HL-60 (cell line): ENCODE measurements around the gene RGMB.

Experiments used
- DNase-seq, 2 experiments: peaks; one replicate each; pipeline ENCODE4 v3.0.0-alpha.2; 2010 to 2020; ENCODE audit warnings: low read depth in 1 of 2, low spot score in 1 of 2
- H3K27ac ChIP-seq: fragments of 250-450 bp; sonication (Bioruptor Pico); replicated peaks from 2 replicates; pipeline ENCODE4 v1.5.1; 2020; ENCODE audit warnings: mild to moderate bottlenecking, moderate library complexity
- H3K27me3 ChIP-seq: fragments of 250-450 bp; sonication (Bioruptor Pico); 2 replicates; pipeline ENCODE4 v1.5.1; 2021; ENCODE audit warnings: mild to moderate bottlenecking, moderate library complexity; ENCODE audit not compliant: insufficient read depth, poor library complexity, severe bottlenecking
- H3K4me3 ChIP-seq: replicated peaks from 2 replicates; pipeline ENCODE4 v1.5.1; 2011; ENCODE audit warnings: mild to moderate bottlenecking, control low read depth, low read length; ENCODE audit not compliant: insufficient read depth
- GABPA ChIP-seq: IDR thresholded peaks from 2 replicates; pipeline ENCODE4 v1.6.1; 2012; ENCODE audit warnings: low read depth
- POLR2AphosphoS5 ChIP-seq: IDR thresholded peaks from 2 replicates; pipeline ENCODE4 v1.6.1; 2012; ENCODE audit warnings: low read depth
- SPI1 ChIP-seq: IDR thresholded peaks from 2 replicates; pipeline ENCODE4 v1.6.1; 2012; ENCODE audit warnings: low read depth, mild to moderate bottlenecking, borderline replicate concordance
- long read RNA-seq: library from polyadenylated mRNA; unstranded; transcript quantifications from one replicate; pipeline ENCODE4 v2.0.0, GENCODE V29; 2020
- TF ChIP-seq, protein P1 (sequence below): IDR thresholded peaks from one replicate; pipeline ENCODE4 v1.5.1; 2011; ENCODE audit warnings: low read length, control low read depth, inconsistent platforms; ENCODE audit not compliant: insufficient read depth
- TF ChIP-seq, protein P2 (sequence below): IDR thresholded peaks from 2 replicates; pipeline ENCODE4 v1.6.1; 2012; ENCODE audit warnings: low read depth; ENCODE audit not compliant: insufficient replicate concordance

The RGMB gene
- long read RNA-seq = 0 reads

DNA sequence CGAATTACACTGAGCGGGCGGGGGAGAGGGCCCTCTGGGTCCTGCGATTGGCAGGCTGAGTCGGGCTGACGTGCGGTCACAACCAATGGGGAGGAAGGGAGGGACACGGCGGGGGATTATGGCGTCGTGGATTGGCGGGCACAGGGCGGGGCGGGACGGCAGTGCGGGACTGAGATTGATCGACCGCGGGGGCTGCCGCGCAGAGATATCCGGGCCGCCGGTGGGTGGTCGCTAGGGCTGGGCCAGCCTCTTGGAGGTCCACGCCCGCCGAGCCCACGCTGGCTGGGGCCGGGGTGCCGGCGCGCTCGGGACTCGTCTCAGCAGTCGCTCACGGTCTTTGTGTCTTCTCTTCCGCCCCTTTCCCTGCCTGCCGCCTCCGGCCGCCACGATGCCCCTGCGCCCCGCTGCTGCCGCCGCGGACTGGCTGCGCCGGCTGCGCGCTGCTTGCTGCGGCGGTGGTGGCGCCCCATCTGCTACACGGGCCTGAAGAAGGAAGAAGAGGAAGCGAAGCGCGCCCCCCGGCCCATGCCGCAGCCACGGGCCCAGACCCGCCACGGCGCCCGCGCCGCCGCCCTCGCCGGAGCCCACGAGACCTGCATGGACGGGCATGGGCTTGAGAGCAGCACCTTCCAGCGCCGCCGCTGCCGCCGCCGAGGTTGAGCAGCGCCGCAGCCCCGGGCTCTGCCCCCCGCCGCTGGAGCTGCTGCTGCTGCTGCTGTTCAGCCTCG, at the start of gene RGMB:
Gene RGMB (plus strand): TSS at position 200 of the 728 bp plus-strand sequence. CDS start 408 bp downstream, at position 608.
- H3K27me3 ChIP-seq = peaks cover 21% of the 10 kb centered on the region
- TF ChIP-seq, protein P1, sequence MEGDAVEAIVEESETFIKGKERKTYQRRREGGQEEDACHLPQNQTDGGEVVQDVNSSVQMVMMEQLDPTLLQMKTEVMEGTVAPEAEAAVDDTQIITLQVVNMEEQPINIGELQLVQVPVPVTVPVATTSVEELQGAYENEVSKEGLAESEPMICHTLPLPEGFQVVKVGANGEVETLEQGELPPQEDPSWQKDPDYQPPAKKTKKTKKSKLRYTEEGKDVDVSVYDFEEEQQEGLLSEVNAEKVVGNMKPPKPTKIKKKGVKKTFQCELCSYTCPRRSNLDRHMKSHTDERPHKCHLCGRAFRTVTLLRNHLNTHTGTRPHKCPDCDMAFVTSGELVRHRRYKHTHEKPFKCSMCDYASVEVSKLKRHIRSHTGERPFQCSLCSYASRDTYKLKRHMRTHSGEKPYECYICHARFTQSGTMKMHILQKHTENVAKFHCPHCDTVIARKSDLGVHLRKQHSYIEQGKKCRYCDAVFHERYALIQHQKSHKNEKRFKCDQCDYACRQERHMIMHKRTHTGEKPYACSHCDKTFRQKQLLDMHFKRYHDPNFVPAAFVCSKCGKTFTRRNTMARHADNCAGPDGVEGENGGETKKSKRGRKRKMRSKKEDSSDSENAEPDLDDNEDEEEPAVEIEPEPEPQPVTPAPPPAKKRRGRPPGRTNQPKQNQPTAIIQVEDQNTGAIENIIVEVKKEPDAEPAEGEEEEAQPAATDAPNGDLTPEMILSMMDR = no peak
- TF ChIP-seq POLR2AphosphoS5 (no peak), GABPA (no peak)
- TF ChIP-seq, protein P2, sequence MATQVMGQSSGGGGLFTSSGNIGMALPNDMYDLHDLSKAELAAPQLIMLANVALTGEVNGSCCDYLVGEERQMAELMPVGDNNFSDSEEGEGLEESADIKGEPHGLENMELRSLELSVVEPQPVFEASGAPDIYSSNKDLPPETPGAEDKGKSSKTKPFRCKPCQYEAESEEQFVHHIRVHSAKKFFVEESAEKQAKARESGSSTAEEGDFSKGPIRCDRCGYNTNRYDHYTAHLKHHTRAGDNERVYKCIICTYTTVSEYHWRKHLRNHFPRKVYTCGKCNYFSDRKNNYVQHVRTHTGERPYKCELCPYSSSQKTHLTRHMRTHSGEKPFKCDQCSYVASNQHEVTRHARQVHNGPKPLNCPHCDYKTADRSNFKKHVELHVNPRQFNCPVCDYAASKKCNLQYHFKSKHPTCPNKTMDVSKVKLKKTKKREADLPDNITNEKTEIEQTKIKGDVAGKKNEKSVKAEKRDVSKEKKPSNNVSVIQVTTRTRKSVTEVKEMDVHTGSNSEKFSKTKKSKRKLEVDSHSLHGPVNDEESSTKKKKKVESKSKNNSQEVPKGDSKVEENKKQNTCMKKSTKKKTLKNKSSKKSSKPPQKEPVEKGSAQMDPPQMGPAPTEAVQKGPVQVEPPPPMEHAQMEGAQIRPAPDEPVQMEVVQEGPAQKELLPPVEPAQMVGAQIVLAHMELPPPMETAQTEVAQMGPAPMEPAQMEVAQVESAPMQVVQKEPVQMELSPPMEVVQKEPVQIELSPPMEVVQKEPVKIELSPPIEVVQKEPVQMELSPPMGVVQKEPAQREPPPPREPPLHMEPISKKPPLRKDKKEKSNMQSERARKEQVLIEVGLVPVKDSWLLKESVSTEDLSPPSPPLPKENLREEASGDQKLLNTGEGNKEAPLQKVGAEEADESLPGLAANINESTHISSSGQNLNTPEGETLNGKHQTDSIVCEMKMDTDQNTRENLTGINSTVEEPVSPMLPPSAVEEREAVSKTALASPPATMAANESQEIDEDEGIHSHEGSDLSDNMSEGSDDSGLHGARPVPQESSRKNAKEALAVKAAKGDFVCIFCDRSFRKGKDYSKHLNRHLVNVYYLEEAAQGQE = no peak
- H3K4me3 ChIP-seq = peak within 1 kb of the TSS; percentile 46
- peak in 1 of 2 experiments; percentile 40 for DNase-seq
- no peak within 1 kb of the TSS for H3K27ac ChIP-seq

- no peak for TF ChIP-seq SPI1
- TF ChIP-seq GABPA = no peak
- TF ChIP-seq POLR2AphosphoS5 = no peak
- TF ChIP-seq, protein P1 = no peak
- TF ChIP-seq, protein P2 = no peak
- Histone ChIP-seq H3K27me3 (no peaks in the 10 kb centered on the region), H3K4me3 (no peak overlapping the region), H3K27ac (no peak overlapping the region)
- no peak for DNase-seq
Measured at GRCh38 chr5:98726258-98726657, 47.2 kb upstream of the RGMB start.

DNA sequence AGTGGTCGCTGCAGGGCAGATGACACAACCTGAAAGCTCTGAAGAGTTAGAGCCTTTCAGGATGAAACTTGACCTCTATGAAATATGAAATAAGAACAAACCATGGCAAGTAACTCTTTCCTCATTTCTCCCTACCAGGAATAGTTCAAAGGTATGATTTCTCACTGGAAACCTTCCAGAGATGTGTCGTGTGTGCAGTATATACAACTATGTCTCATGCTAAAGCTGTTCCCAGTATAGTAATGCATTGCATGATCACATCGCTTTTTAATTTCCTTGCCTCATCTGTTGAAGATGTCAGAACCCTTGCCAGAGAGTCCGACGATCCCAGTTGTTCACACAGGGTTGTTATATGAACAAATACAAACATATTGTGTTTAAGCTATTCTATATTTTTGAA, 45.8 kb upstream of the RGMB start:
- Histone ChIP-seq H3K27me3 (no peaks in the 10 kb centered on the region), H3K4me3 (no peak overlapping the region), H3K27ac (no peak overlapping the region)
- TF ChIP-seq, protein P1 = no peak
- no peak for TF ChIP-seq POLR2AphosphoS5
- TF ChIP-seq SPI1 = no peak
- TF ChIP-seq GABPA = no peak
- TF ChIP-seq, protein P2 = no peak
- no peak for DNase-seq
